GM12878 (cell line): ENCODE data around the gene CCL25. TPM values are rescaled to one million over a fixed set of nuclear protein-coding genes. Genes with fewer than 3 reads are reported as not detected.
"Not testable (repeated sequence)": the region's sequence is repeated elsewhere in the genome, so short reads cannot be mapped to it uniquely, and the experiment has no call there.

ENCODE experiments used
- ATAC-seq: fragments of 200-7000 bp; cut with Tn5 transposase; 3 replicates; pipeline ENCODE4 v1.9.1; 2020; ENCODE audit warnings: mild to moderate bottlenecking, moderate library complexity
- BruUV-seq: library from RNA; stranded (reverse); fragments of 400-500 nt; replicated peaks from 2 replicates; lab custom pipeline; 2021; lab: Mats Ljungman, UMichigan
- CTCF ChIA-PET: fragments of 300-600 bp; sonication (Branson Sonifier 250); formaldehyde crosslinking; extraction: SDS; loops from one replicate; lab custom pipeline; 2021; ENCODE audit warnings: inconsistent platforms; lab: Yijun Ruan, JAX
- POLR2A ChIA-PET: fragments of 350-600 bp; formaldehyde crosslinking; extraction: SDS; loops from one replicate; lab custom pipeline; 2021; ENCODE audit warnings: inconsistent platforms; lab: Charles Lee
- RAD21 ChIA-PET: fragments of 300-600 bp; sonication (Branson Sonifier 250); formaldehyde crosslinking; loops from one replicate; lab custom pipeline; 2023; ENCODE audit warnings: antibody characterized with exemption; ENCODE audit not compliant: unreplicated experiment; lab: Charles Lee
- SMC1A ChIA-PET: fragments of 300-600 bp; sonication (Branson Sonifier 250); formaldehyde crosslinking; loops from one replicate; lab custom pipeline; 2023; ENCODE audit not compliant: unreplicated experiment, uncharacterized antibody; lab: Charles Lee
- DNase-seq: peaks from one replicate; pipeline ENCODE4 v3.0.0-alpha.2; 2011; ENCODE audit warnings: low read depth, low spot score
- FAIRE-seq: peaks from 3 replicates; lab custom pipeline; 2011; peaks lifted over from hg19 to GRCh38; lab: Jason Lieb, UNC
- H2AFZ ChIP-seq: 2 replicates; pipeline ENCODE4 v1.6.0; 2011; ENCODE audit warnings: low read depth, low read length, control low read depth; ENCODE audit not compliant: control insufficient read depth
- H3K27ac ChIP-seq: 2 replicates; pipeline ENCODE4 v1.5.1; 2011; ENCODE audit warnings: control low read depth; ENCODE audit not compliant: control insufficient read depth, insufficient read depth
- H3K27me3 ChIP-seq, 2 experiments: replicated peaks in 1 of 2; 2 replicates each; pipeline versions ENCODE4 v1.6.0 to v1.6.1; 2011; ENCODE audit warnings: low read length in 1 of 2; ENCODE audit not compliant: control insufficient read depth in 2 of 2, insufficient read depth in 2 of 2
- H3K36me3 ChIP-seq, 2 experiments: 2 replicates each; pipeline ENCODE4 v1.5.1; 2011; ENCODE audit warnings: low read length in 1 of 2; ENCODE audit not compliant: control insufficient read depth in 2 of 2, insufficient read depth in 2 of 2
- H3K4me1 ChIP-seq: 2 replicates; pipeline ENCODE4 v1.6.1; 2011; ENCODE audit warnings: mild to moderate bottlenecking, low read length, moderate library complexity, mixed read lengths; ENCODE audit not compliant: control insufficient read depth, insufficient read depth
- H3K4me2 ChIP-seq: 2 replicates; pipeline ENCODE4 v1.6.0; 2011; ENCODE audit warnings: control low read depth; ENCODE audit not compliant: control insufficient read depth, insufficient read depth
- H3K4me3 ChIP-seq: fragments of 200-600 bp; sonication (generic); 2 replicates; pipeline ENCODE4 v1.5.1; 2016
- H3K79me2 ChIP-seq: 2 replicates; pipeline ENCODE4 v1.6.0; 2011; ENCODE audit warnings: low read length; ENCODE audit not compliant: control insufficient read depth, insufficient read depth
- H3K9ac ChIP-seq: 2 replicates; pipeline ENCODE4 v1.8.0; 2011; ENCODE audit warnings: low read length, control low read depth, mixed read lengths; ENCODE audit not compliant: control insufficient read depth, insufficient read depth
- H3K9me3 ChIP-seq: replicated peaks from 3 replicates; pipeline ENCODE4 v1.5.1; 2011; ENCODE audit warnings: mild to moderate bottlenecking, low read length; ENCODE audit not compliant: control insufficient read depth, insufficient read depth
- H4K20me1 ChIP-seq: 2 replicates; pipeline ENCODE4 v1.6.0; 2011; ENCODE audit not compliant: control insufficient read depth, insufficient read depth
- ATF7 ChIP-seq: fragments of 450-650 bp; IDR thresholded peaks from 2 replicates; pipeline ENCODE4 v1.6.1; 2016; ENCODE audit warnings: low read depth, mild to moderate bottlenecking
- E2F4 ChIP-seq: IDR thresholded peaks from 2 replicates; pipeline ENCODE4 v1.6.1; 2012; ENCODE audit warnings: low read depth, low read length, improper control_type of control experiment
- E2F8 ChIP-seq: fragments of 450-650 bp; IDR thresholded peaks from 2 replicates; pipeline ENCODE4 v1.6.1; 2018; ENCODE audit warnings: mild to moderate bottlenecking, low read depth, moderate library complexity; ENCODE audit not compliant: partially characterized antibody
- EGR1 ChIP-seq, 2 experiments: IDR thresholded peaks; 1 replicate in 1 of 2; 2 replicates in 1 of 2; pipeline ENCODE4 v1.6.1; 2011 to 2012; ENCODE audit warnings: low read depth in 2 of 2, low read length in 2 of 2, borderline replicate concordance in 1 of 2, mild to moderate bottlenecking in 1 of 2, moderate library complexity in 1 of 2
- FOXM1 ChIP-seq: IDR thresholded peaks from 2 replicates; pipeline ENCODE4 v1.6.1; 2012; ENCODE audit warnings: low read depth, mild to moderate bottlenecking, inconsistent platforms, low read length, moderate library complexity
- POLR2AphosphoS5 ChIP-seq: IDR thresholded peaks from 2 replicates; pipeline ENCODE4 v1.6.1; 2011; ENCODE audit warnings: mild to moderate bottlenecking, low read length, inconsistent platforms
- RCOR1 ChIP-seq: conservative IDR thresholded peaks from 2 replicates; pipeline ENCODE4 v1.6.1; 2012; ENCODE audit warnings: low read depth, low read length, improper control_type of control experiment
- SIN3A ChIP-seq: IDR thresholded peaks from 2 replicates; pipeline ENCODE4 v1.6.1; 2012; ENCODE audit warnings: low read depth, low read length, improper control_type of control experiment
- SIX5 ChIP-seq: IDR thresholded peaks from 2 replicates; pipeline ENCODE4 v1.6.1; 2011; ENCODE audit warnings: mild to moderate bottlenecking, low read depth, low read length, moderate library complexity; ENCODE audit not compliant: severe bottlenecking
- TCF3 ChIP-seq: IDR thresholded peaks from 2 replicates; pipeline ENCODE4 v1.6.1; 2012; ENCODE audit warnings: low read depth, mild to moderate bottlenecking, low read length, borderline replicate concordance; ENCODE audit not compliant: insufficient read depth
- YBX1 ChIP-seq: fragments of 450-650 bp; IDR thresholded peaks from 2 replicates; pipeline ENCODE4 v1.6.1; 2016; ENCODE audit warnings: antibody characterized with exemption
- ZBED1 ChIP-seq: IDR thresholded peaks from 2 replicates; pipeline ENCODE4 v1.6.1; 2016; ENCODE audit warnings: borderline replicate concordance
- ZNF207 ChIP-seq: fragments of 450-650 bp; IDR thresholded peaks from 2 replicates; pipeline ENCODE4 v1.6.1; 2014; ENCODE audit warnings: antibody characterized with exemption, mild to moderate bottlenecking, borderline replicate concordance
- ZSCAN29 ChIP-seq: fragments of 450-650 bp; IDR thresholded peaks from 2 replicates; pipeline ENCODE4 v1.6.1; 2017; ENCODE audit warnings: mild to moderate bottlenecking, moderate library complexity
- WGBS: methylation state at CpG from one replicate; pipeline ENCODE4 v1.1.6; 2016; ENCODE audit warnings: low lambda C conversion rate; ENCODE audit not compliant: insufficient replicate concordance, insufficient coverage; ENCODE audit errors: missing lambda C conversion rate; 5-methylcytosine and 5-hydroxymethylcytosine counted together
- in situ Hi-C: fragments of 300-500 bp; cut with MboI; formaldehyde crosslinking; loops from 9 replicates; pipeline ENCODE4 v1.14.3; 2018; ENCODE audit warnings: mixed read lengths
- intact Hi-C: fragments of 100-400 bp; cut with micrococcal nuclease; formaldehyde crosslinking; loops from one replicate; pipeline ENCODE4 v1.14.2; 2022; ENCODE audit not compliant: unreplicated experiment
- polyA plus RNA-seq, 11 experiments: library from polyadenylated mRNA; depleted of rRNA in 4 of 11; unstranded in 6 of 11; stranded (reverse) in 5 of 11; fragments of >200 nt; fragmentation: Nextera tagmentation in 4 of 11; fragmentation: Illumina TruSeq in 1 of 11; extraction: Ambion mirVana in 4 of 11; extraction: Trizol in 1 of 11; gene quantifications; 1 replicate in 1 of 11; 2 replicates in 10 of 11; pipeline versions ENCODE4 v1.2.1 to v1.2.3, GENCODE V29; 2011 to 2016; ENCODE audit warnings: inconsistent platforms in 2 of 11, missing spikeins in 2 of 11, low read depth in 1 of 11
- total RNA-seq, 4 experiments: library from RNA; depleted of rRNA in 3 of 4; stranded (reverse); fragments of >200 nt in 3 of 4; fragmentation: Illumina TruSeq in 1 of 4; extraction: Trizol in 1 of 4; gene quantifications; 2 replicates each; pipeline versions ENCODE4 v1.2.1 to v1.2.3, GENCODE V29; 2013 to 2021

CCL25 gene
- total and polyA plus RNA-seq, 10 of the 15 experiments (the other 5 are each of a cell fraction or from before 2014, with no cell fraction given): 0.53 to 12.0 (median 8.3) TPM

GRCh38 chr19:8033287-8034177 is 19.0 kb upstream of the CCL25 start:
- H3K9me3 ChIP-seq, in situ Hi-C loops, H3K36me3 ChIP-seq, BruUV-seq, H4K20me1 ChIP-seq, CTCF ChIA-PET, RAD21 ChIA-PET, SMC1A ChIA-PET, H3K27me3 ChIP-seq, H3K79me2 ChIP-seq, POLR2A ChIA-PET, H3K9ac ChIP-seq, DNase-seq, H3K4me1 ChIP-seq, FAIRE-seq, ATAC-seq, intact Hi-C loops, H2AFZ ChIP-seq, H3K4me3 ChIP-seq, H3K4me2 ChIP-seq, H3K27ac ChIP-seq: not testable (repeated sequence)
- WGBS: 67% methylated on average over 18 of the region's 22 CpGs

GRCh38 chr19:8034178-8034525 is 18.4 kb upstream of the CCL25 start:
- no peak overlapping the region for H3K27ac ChIP-seq
- 59% methylated on average over 6 of the region's 6 CpGs for WGBS
- H2AFZ ChIP-seq: no peak overlapping the region
- ChIA-PET CTCF (no interaction called here), SMC1A (no interaction called here), POLR2A (no interaction called here), RAD21 (no interaction called here)
- DNase-seq: no peak
- H4K20me1 ChIP-seq: no peaks in the 10 kb centered on the region
- no peak for FAIRE-seq
- intact Hi-C loops (no loop called here), in situ Hi-C loops (no loop called here)
- no peaks in the 10 kb centered on the region for H3K9me3 ChIP-seq
- ATAC-seq: no peak
- H3K4me1 ChIP-seq: no peaks in the 10 kb centered on the region
- no peaks in the 10 kb centered on the region; a peak in 1 of 4 replicates for H3K27me3 ChIP-seq
- no peak overlapping the region for H3K4me3 ChIP-seq
- H3K4me2 ChIP-seq: no peak overlapping the region
- no peak overlapping the region for H3K9ac ChIP-seq
- BruUV-seq: no TSS peak
- no peaks in the 10 kb centered on the region for H3K36me3 ChIP-seq
- H3K79me2 ChIP-seq: no peaks in the 10 kb centered on the region
- TF ChIP-seq ATF7: no peak
- no peak for TF ChIP-seq RCOR1
- TF ChIP-seq EGR1 (IDR thresholded peaks at IDR 0.05; ENCODE audit: borderline replicate concordance in 1 of 2, low read depth in 2 of 2, low read length in 2 of 2): no peak
- TF ChIP-seq POLR2AphosphoS5: no peak
- no peak for TF ChIP-seq FOXM1
- no peak for TF ChIP-seq SIX5
- no peak for TF ChIP-seq TCF3
- TF ChIP-seq ZSCAN29: no peak
- TF ChIP-seq E2F4: no peak
- no peak for TF ChIP-seq ZBED1
- no peak for TF ChIP-seq YBX1
- no peak for TF ChIP-seq SIN3A
- TF ChIP-seq ZNF207: no peak
- no peak for TF ChIP-seq E2F8
